ENCODE measurements around the gene ASXL1. TPM values are rescaled to one million over a fixed set of nuclear protein-coding genes. Genes with fewer than 3 reads are reported as not detected.

ASXL1 gene
- total and polyA plus RNA-seq, 8 donors = 32.9 to 57.7 (median 38.0) TPM

DNA sequence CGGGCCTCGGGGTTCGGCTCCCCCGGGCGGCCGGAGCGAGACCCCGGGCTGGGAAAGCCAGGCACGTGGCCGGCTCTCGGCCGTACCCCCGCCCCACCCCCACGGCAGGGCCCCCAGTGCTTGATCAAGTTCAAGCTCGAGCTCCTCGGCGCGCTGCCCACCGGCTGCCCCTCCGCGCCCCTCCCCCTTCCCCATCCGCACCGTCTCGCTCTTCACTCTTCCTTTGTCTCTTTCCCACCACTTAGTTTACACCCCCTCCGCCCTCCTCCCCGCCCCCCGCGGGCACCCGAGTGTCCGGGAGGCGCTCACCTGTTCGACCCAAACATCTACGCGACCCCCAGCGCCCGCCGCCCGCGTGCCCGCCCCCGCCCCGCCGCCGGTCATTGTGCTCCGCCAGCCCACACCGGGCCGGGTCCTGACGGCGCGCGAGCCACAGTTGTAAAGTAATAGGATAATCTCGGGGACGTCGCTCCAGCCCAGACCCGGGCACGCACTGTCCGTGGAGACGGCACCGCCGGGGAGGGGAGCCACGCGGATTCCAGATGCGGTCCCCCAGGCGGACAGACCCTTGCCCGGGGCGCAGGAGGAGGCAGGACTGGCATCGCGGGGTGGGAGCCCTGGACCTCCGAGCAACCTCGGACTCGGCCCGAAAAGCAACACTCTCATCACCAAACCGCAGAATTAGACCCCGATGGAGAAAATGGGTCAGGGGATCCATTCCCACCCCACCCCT, 126.3 kb downstream of the ASXL1 start:
- peak overlapping the region; percentile 35 to 88 (median 72) for H3K27ac ChIP-seq
- TF ChIP-seq, protein P1, sequence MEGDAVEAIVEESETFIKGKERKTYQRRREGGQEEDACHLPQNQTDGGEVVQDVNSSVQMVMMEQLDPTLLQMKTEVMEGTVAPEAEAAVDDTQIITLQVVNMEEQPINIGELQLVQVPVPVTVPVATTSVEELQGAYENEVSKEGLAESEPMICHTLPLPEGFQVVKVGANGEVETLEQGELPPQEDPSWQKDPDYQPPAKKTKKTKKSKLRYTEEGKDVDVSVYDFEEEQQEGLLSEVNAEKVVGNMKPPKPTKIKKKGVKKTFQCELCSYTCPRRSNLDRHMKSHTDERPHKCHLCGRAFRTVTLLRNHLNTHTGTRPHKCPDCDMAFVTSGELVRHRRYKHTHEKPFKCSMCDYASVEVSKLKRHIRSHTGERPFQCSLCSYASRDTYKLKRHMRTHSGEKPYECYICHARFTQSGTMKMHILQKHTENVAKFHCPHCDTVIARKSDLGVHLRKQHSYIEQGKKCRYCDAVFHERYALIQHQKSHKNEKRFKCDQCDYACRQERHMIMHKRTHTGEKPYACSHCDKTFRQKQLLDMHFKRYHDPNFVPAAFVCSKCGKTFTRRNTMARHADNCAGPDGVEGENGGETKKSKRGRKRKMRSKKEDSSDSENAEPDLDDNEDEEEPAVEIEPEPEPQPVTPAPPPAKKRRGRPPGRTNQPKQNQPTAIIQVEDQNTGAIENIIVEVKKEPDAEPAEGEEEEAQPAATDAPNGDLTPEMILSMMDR (IDR thresholded peaks at IDR 0.05) = no peak
- H3K4me1 ChIP-seq = peaks cover 5 to 27% (median 18%) of the 10 kb centered on the region in 3 donors
- DNase-seq = peak in 5 of 6 donors; percentile 58 to 89 (median 78)
- 1% methylated on average over 69 to 74 of the region's 74 CpGs for WGBS, 2 donors
- H3K36me3 ChIP-seq = no peaks in the 10 kb centered on the region
- H3K27me3 ChIP-seq = no peaks in the 10 kb centered on the region
- H3K4me3 ChIP-seq = peak overlapping the region; percentile 44 to 80 (median 63)
- no peak for FAIRE-seq
- H3K9me3 ChIP-seq = no peaks in the 10 kb centered on the region
- intact Hi-C loops (cut with DNase I) = loop anchor here in 2 of 3 donors (10.0 kb wide), 2 partner anchors 280 to 330 kb away; partner anchors contain the start of genes PLAGL2 (in 1 of the 2) and POFUT1 (in 1 of the 2)
- ATAC-seq = peak; percentile 22 to 48 (median 38)

DNA sequence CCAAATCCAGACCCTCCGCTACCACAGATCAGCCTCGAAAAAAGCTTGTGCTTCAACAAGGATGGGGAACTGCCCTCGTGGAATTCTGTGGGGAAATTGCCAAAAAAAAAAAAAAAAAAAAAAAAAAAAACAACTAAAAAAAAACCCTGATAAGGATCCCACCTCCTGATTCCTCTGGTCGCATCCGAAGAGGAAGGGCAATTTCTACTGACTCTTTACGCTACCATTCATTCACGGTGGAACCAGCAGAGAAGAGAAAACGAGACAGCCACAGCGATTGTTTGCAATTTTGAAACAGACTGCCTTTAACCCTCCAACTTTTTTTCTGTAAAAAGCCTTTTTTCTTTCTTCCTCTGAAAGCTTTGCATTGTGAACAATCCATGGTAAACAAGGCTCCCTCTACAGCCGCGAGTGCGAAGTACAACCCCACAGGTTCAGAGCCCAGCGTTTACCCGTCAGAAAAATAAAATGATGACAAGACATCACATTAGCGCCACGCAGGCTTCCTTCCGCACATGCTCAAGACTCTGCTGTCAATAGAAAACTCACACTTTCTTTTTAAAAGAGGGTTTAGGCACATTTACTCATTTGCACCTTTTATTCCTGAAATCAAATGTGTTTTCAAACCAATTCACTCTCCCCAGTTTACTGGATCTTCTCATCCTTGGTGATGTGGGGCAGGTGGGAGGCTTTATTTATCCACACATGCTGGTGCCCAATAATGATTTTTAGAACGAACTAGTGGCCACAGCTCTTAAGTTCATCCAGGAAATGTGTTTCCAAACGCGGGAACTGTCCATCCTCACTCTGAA, 127.0 kb downstream of the ASXL1 start:
- H3K9me3 ChIP-seq = no peaks in the 10 kb centered on the region
- H3K27ac ChIP-seq = peak overlapping the region in 3 of 4 donors; percentile 64 to 88 (median 81)
- H3K27me3 ChIP-seq = no peaks in the 10 kb centered on the region
- peak; percentile 34 to 68 (median 57) for ATAC-seq
- peak overlapping the region in 2 of 4 donors; percentile 52 to 80 for H3K4me3 ChIP-seq
- no peaks in the 10 kb centered on the region for H3K36me3 ChIP-seq
- peak; percentile 5 for FAIRE-seq
- intact Hi-C loops (cut with DNase I) = loop anchor here in 2 of 3 donors (10.0 kb wide), 2 partner anchors 280 to 330 kb away; partner anchors contain the start of genes PLAGL2 (in 1 of the 2) and POFUT1 (in 1 of the 2)
- DNase-seq = peak in 4 of 6 donors; percentile 65 to 76 (median 72)
- H3K4me1 ChIP-seq = peaks cover 5 to 20% (median 10%) of the 10 kb centered on the region in 3 donors
- WGBS, 2 donors = 2 to 4% methylated on average over 20 of the region's 20 CpGs
- TF ChIP-seq, protein P1 (IDR thresholded peaks at IDR 0.05) = peak; percentile 50 to 80 (median 61)

DNA sequence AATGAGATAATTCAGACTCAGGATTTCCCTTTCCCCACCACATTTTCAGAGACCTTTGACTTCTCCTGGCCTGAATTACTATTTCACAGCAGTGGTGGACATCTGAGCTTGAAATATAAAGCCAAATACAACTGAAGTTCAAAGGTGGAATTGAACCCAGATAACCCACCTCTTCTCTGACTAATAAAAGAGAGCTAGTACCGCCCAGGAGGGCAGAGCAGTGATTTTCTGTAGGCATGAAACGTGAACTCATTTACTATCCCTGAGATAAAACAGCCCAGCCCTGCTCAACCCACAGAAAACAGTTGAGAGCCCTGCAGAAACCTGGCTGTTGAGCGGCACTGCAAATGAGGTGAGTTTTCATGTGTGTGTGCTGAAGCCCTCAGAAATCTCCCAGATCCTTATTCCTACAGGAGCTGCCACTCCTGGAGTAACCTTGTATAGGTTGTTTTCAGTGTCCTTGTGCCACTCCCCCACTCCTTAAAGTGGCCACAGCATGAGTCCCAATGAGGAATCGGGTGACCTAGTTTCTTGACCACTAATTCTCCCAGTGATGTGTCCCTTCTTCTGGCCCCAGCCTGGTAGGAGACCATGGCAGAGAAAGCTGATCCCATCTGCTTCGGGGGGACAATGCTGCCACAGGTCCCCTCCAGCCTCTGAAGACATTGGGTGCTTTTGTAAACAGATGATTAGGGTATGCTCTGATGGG, 127.8 kb downstream of the ASXL1 start:
- H3K27ac ChIP-seq = no peak overlapping the region
- intact Hi-C loops (cut with DNase I) = loop anchor here in 2 of 3 donors (10.0 kb wide), 2 partner anchors 281 to 331 kb away; partner anchors contain the start of genes PLAGL2 (in 1 of the 2) and POFUT1 (in 1 of the 2)

DNA sequence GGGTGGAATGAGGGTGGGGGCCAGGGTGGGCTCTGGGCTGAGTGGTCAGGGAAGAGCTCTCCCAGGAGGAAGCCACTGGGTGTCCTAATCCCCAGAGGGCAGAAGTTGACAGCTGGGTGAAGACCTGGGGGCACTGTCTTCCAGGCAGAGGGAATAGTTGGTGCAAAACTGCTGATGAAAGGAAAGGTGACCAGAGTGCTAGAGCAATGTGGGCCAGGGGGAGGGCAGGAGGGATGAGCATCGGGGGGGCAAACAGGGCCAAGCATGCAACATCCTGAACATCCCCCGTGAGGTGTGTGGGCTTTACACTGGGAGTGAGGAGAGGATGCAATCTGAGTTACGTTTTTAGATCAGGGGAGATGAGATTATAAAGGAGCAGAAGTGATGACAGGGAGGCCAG, 129.2 kb downstream of the ASXL1 start:
- ATAC-seq (no peak), FAIRE-seq (no peak), DNase-seq (peak in 1 of 6 donors; percentile 7)
- Histone ChIP-seq H3K36me3 (no peaks in the 10 kb centered on the region), H3K27ac (no peak overlapping the region), H3K9me3 (no peaks in the 10 kb centered on the region), H3K4me1 (no peaks in the 10 kb centered on the region), H3K4me3 (no peak overlapping the region), H3K27me3 (no peaks in the 10 kb centered on the region)
- intact Hi-C loops (cut with DNase I) = loop anchor here in 2 of 3 donors (10.0 kb wide), 2 partner anchors 283 to 333 kb away; partner anchors contain the start of genes PLAGL2 (in 1 of the 2) and POFUT1 (in 1 of the 2)
- TF ChIP-seq, protein P1 (IDR thresholded peaks at IDR 0.05) = no peak
- WGBS, 2 donors = 78 to 91% methylated on average over 3 of the region's 3 CpGs

More for the DNA sequence above, 127.8 kb downstream of the ASXL1 start:
- H3K27me3 ChIP-seq = no peaks in the 10 kb centered on the region
- no peak for ATAC-seq
- H3K36me3 ChIP-seq = no peaks in the 10 kb centered on the region
- no peak for FAIRE-seq
- H3K4me3 ChIP-seq = no peak overlapping the region
- TF ChIP-seq, protein P1 (IDR thresholded peaks at IDR 0.05) = no peak
- DNase-seq = peak in 1 of 6 donors; percentile 11
- H3K9me3 ChIP-seq = no peaks in the 10 kb centered on the region
- 55 to 62% methylated on average over 5 of the region's 5 CpGs for WGBS, 2 donors
- peaks cover 0 to 12% (median 3%) of the 10 kb centered on the region in 3 donors for H3K4me1 ChIP-seq

Data from pancreas (tissue), 10 donors.